NCI-H69 (cell line): Measurements from ENCODE around the gene CLDN22.
"Not testable (repeated sequence)": the region's sequence is repeated elsewhere in the genome, so short reads cannot be mapped to it uniquely, and the experiment has no call there.

Experiments used
- DNase-seq: peaks from one replicate; lab custom pipeline; 2025; lab: John Stamatoyannopoulos, UW

Gene CLDN22

DNA sequence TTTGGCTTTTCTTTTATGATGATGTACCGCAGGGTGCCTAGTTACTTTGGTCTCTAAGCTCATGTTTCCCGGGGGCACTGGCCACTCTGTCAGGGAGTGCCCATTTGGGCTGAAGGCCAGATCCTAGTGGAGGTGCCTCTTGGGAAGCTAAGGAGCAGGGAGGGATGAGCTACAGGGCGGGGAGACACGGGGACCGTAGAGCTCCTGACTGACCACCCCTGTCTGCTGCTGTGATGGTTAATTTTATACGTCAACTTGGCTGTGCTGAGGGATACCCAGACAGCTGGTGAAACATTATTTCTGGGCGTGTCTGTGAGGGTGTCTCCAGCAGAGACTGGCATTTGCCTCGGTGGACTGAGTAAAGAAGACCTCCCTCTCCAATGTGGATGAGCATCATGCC lies 27.1 kb upstream of the CLDN22 start:
- DNase-seq, result peak; percentile 29

DNA sequence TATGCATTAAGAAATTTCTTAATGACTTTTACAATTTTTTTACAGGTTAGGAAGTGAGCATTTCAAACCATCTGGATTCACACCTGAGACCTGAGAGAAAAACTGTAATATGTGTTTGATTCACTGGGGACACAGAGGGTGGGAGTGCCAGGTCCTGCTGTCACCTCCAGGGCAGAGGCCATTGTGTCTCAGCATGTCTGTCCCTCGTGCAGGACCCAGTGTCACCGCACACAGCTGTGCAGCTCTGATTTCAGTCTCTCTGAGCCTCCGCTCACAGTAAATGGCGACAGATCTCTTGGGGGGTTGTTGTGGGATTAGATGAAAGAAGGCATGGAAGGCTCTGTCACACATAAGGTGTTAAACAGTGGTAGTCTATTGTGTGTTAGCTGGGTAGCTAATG lies 25.2 kb upstream of the CLDN22 start:
- DNase-seq, result no peak

DNA sequence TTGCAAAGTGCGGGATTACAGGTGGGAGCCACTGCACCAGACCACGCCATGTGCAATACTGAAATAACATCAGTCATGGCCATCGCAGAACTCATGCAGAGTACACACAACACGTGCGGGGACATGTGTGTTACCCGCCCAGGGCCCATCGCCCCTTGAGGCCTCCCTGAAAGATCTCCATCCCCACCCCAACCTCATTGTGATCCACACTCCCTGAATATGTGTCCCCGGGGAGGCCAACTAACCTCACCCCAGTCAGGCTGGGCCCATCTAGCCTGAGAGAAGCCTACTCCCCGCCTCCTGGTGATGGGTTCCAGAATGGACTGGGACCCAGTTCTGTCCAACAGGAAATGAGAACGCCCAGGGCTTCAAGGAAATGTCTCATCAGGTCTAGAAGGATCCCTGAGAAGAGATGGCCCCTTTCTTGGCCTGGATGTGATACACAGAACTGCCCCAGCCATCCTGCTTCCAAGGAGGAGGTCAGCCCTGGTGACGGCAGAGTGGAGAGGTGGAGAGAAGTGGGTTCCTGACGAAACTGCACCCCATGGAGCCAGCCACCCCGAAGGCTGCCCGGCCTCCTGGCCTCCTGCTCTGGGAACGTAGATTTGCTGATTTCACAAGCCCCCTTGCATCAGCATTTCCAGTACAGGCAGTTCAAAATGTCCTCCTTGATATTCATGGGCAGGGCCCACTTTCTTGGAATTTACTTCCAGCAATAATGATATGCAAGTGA lies 24.6 kb upstream of the CLDN22 start:
- no peak for DNase-seq

DNA sequence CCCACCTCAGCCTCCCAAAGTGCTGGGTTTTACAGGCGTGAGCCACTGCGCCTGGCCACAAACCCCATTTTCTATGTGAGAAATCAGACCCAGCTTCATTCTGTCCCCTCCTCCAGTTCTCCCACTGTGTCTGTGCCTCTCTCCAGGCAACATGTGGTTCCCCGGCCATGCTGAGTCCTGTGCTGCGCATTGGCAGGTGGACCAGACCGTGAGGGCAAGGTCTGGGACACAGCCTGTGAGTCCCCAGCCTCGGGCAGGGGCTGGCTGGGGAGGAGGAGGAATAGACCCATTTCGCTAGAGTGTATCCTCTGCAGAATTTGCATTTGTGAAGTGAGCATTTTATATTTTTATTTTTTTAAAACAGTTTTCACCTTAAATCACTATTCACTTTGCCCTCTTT lies 23.7 kb upstream of the CLDN22 start:
- peak; percentile 12 for DNase-seq

DNA sequence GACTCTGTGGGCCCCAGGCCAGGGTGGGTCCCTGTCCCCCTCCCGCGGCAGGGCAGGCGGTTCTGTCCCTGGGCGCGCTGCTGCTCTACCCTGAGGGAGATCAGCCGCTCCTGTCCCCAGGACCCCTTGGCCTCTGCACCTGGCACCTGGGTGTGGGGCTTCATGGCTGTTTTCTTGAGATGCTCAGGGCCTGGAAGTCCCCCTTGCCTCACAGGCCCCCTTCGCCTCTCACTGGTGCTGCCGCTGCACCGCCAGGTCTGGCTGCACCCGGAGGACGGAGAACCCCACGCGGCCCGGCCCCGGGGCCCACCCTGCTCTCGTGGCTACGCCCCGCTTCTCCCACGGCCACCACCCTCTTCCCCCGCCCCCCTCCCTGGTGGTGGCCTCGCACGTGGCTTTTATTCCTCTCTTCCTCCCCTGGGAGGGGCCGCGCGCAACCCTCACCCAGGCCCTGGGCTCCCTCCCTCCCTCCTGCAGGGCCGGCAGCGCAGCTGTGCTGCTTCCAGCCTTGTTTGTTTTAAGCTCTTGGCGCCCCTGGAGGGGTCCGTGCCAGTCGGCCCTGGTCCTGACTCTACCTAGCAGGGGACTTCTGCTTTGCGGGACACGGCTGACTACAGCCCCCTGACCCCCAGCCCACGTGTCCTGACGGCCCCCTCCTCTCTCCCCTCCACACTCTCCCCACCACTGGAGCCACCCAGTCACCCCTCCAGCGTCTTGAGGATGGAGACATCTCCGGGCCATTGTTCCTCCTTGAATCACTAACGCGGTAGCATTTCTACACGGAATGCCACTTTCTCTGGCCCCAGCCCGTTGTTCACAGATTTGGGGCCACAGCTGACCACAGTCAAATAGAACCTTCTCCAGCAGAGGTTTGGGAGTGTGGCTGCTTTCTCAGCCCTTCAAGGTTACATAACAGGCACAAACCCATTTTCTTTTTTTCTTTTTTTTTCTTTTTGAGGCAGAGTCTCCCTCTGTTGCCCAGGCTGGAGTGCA lies 22.8 kb upstream of the CLDN22 start:
- DNase-seq, result peak; percentile 86

DNA sequence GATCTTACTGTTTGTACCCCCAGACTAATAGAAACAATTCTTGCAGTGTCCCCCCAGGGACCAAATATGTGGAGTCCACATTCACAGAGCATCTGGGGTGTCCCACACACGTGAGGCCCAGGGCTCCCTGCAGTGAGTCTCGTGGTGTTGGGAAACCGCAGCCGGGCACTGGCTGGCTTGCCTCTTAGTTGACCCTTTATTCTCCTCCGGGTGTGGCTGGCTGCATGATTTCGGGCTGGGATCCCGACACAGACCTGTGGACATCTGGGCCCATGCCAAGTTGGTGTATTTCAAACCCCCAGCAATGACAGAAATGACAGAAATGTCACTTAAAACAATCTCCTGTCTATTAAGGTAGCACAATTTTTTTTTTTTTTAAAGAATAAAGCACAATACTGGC lies 17.8 kb upstream of the CLDN22 start:
- DNase-seq, result no peak

DNA sequence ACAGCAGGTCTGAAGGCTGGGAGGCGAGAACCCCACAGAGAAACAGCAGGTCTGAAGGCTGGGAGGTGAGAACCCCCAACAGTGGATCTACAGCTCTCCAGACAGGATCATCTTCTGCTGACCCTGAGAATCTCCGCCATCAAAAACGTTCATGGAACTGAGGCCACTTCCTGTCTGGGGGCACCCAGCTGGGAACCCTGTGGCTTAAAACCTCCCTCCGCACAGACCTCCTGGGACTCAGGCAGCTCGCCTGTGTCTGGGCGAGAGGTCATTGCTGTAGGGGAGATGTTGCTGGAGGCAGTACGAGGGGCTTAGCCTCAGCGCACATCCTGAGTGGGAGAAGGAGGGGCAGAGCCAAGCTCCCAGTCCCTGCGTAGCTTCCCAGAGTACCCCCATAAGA lies 17.3 kb upstream of the CLDN22 start:
- no peak for DNase-seq

DNA sequence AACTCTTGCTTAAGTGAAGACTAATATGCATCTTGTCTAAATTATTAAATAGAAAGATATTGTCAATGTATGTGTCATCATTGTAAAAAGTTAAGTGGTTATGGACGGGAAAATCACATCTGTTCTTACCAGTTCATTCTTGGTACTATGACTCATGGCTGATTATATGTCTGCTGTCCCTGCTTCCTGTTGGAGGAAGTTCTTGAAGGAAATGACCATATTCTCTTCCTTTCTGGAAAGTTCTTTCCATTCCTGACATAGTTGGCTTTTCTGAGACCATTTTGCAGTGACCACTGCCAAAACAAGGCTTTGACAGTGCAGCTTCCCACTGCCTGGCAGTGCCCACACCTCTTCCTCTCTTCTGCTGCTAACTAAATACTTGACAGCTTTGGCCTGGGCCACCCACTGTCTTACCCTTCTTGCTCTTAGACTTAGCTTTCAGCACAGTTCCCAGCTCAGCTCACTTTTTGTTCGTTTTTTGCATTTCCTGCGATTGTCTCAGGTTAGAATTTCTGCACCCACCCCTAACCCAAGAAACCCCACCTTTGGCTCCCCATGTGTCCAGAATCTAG lies 15.4 kb upstream of the CLDN22 start:
- DNase-seq, result peak; percentile 9

DNA sequence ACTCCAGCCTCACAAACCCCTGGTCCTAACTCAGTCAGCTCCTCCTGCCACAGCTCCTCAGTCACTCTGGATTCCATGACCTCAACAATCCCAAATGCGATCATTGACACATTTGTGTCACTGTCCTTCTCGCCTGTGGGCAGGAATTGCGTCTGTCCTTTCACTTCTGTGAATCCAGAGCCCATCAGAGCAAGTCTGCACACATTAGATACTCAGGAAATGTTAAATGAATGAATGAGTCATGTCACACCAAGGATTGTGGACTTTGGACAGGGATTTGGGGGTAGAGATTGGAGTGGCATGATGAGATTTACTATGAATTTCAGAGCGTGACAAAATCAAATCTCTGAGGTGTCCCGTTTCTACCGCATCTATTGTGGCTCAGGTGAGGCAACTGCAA lies 13.9 kb upstream of the CLDN22 start:
- DNase-seq, result peak; percentile 36

DNA sequence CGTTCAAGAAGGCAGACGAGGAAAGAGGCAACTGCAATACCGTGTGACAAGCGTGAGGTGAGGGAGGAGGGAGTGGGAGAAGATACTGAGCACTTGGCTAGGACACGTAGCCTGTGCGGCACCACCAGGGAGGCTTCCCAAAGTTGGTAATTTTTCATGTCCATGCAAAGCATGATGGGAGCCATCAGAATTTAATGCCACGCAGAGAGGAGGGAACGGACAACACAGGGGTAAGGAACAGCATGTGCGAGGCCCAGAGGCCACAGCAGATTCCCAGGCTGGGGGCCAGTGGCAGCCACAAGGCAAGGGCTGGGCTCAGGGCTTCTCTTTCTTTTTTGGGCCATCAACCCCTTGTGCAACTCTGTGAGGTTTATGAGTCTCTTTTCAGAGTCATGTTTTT lies 13.1 kb upstream of the CLDN22 start:
- DNase-seq, result no peak

DNA sequence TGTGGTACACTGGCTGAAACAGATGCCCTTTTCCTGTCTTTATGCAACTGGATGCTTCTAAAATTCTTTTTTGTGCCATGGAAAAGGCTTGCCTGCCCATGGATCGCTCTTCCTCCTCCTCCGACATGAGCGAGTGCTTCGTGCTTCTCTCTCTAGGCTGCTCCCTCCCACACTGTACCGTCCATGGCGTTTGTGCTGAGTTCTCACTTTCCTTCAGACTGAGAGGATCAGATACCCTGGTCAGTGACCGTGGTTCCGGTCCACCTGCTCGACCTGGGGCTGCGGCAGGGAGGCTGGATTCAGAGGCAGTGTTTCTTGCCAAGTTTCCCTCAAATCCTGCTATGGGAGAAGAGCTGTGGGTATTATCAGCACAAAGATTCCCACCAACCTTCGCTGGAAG lies 12.4 kb upstream of the CLDN22 start:
- no peak for DNase-seq

DNA sequence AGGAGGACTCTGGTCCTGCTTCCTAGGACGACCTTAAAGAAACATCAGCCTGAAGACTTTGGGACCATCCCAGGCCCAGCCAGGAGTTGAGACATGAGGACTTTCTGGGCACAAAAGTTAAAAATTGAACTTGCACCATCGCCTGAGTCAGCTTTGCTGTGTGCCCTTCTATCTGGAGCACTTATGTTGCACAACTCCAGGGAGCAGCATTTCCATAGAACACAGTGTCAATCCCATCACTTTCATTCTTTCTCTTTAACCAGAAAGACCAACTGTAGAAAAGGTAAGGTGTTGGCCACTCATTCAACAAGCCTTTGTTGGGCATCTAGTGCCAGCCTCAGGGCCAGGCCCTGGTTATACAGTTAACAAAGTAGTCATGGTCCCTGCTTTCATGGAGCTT lies 10.8 kb upstream of the CLDN22 start:
- DNase-seq, result no peak

DNA sequence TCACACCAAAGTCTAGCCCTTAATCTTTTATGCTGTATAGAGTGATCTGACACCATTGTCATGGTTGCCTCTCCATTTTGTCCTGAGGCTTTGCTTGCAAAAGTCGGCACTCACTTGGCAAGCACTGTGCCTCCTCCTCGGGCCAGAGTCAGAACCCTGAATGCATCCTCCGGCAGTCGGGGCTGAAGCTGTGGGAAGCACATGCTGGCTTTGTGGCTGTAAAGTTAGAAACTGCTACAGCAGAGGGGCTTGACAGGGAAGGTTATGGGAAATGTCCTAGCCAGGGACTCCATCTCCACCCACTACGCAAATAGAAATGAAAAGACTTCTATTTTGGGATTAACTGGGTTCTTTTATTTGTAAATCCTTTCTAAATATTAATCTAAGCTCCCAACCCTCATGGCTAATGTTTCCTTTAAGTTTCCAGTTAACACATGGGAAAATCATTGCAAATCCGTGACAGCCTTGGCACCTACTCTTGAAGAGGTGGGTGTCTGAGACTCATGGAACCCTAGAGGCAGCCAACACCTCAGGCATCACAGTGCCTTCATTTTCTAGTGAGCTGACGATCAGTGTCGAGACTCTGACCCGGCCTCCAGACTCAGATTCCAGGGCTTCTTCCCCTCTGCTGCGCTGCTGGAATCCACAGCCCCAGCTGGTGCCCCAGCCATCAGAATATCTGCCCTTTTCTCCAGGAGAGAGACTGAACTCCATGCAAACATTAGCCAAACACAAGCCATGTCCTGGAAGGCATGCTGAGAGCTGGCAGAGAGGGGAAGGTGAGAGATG lies 10.1 kb upstream of the CLDN22 start:
- no peak for DNase-seq

DNA sequence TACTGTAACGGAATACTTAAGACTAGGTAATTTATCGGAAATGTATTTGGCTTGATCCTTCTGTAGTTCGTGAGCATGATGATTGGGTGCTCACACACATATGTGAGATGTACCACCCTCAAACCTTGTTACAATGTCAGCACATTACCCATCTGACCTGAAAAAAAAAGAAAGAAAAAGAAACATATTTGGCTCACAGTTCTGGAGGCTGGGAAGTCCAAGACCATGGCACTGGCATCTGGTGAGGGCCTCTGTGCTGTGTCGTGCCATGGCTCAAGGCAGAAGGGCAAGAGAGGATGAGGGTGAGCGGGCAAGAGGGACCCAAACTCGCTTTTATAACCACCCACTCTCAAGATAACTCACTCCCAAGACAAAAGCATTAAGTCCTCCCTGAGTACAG lies 9.2 kb upstream of the CLDN22 start:
- no peak for DNase-seq

DNA sequence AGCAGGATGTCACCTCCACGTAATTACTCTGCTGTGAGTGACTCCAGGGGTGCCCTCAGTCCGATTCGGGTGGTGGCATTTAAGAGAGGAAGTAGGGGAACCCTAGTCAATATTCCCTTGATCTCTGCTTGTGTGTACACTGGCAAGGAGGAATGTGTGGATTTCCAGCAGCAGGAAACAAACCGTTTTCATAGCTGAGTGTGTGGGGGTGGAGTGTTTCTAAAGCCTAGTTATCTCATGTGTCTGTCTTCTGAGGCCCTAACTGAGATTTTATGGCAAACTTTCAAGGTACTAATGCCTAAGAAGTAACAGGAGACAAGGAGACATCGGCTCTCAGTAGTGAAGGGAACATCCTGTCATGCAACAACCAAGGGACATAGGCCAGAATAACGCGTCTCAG lies 8.8 kb upstream of the CLDN22 start:
- DNase-seq, result no peak

DNA sequence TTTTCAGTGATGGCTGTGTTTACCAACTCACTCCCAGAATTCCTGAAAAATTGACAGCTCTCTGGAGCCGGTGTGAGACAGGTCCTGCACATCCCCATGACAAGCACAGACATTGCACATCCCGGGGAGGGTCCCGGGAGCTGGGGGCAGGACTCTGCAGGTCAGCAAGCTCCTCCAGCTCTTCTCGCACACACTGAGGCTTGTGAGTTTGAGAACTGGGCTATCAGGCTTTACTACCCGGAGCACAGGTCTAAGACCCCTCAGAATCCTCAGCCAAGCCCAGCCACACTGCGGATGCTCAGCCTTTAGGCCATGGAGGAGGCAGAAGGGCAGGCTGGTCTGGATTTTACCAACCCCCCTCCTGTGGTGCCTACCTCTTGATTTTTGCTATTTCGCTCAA lies 7.8 kb upstream of the CLDN22 start:
- no peak for DNase-seq

DNA sequence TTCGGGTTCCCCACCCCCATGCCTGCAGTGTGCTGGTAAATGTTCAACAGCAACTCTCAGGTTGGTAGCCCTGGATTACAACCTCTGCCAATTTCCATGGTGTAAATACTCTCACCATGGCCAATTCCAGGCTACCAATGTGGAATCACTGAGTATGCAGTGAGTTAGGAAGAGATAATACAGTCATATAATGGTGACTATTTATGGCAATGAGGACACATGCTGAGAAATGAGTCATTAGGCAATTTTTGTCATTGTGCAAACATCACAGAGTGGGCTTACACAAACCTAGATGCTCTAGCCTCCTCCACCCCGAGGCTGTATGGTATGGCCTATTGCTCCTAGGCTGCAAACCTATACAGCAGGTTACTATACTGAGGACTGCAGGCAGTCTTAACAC lies 6.8 kb upstream of the CLDN22 start:
- peak; percentile 43 for DNase-seq

DNA sequence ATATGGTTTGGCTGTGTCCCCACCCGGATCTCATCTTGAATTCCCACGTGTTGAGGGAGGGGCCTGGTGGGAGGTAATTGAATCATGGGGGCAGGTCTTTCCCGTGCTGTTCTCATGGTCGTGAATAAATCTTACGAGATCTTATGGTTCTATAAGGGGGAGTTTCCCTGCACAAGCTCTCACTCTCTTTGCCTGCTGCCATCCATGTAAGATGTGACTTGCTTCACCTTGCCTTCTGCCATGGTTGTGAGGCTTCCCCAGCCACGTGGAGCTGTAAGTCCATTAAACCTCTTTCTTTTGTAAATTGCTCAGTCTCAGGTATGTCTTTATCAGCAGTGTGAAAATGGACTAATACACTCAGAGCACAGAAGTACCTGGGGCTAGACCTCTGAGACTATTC lies 6.3 kb upstream of the CLDN22 start:
- not testable (repeated sequence) for DNase-seq

DNA sequence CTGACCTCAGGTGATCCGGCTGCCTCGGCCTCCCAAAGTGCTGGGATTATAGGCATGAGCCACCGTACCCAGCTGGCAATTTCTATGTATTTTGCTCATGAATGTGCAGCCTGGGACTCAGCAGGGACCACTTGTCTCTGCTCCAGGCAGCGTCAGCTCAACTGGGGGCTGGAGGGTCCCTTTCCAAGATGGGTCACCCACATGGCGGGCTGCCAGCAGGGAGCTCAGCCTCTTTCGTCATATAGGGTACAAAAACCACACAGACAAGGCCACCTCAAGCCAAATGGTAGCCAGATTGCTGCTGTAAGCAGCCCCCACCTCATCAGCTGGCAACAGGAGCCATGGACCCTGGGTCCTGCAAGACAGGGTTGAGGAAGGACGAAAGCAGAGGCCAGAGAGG lies 4.5 kb upstream of the CLDN22 start:
- no peak for DNase-seq

DNA sequence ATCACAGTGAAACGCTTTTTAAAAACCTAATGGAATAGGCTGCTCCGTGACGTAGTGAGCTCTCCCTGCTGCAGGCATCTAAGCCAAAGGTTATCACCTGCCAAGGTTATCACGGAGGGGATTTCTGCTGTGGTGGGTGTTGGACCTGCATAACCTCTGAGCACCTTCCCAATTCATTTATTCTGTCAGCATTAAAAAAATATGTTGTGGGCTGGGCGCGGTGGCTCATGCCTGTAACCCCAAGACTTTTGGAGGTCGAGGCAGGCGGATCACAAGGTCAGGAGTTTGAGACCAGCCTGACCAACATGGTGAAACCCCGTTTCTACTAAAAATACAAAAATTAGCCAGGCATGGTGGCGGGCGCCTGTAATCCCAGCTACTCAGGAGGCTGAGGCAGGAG lies 4.0 kb upstream of the CLDN22 start:
- not testable (repeated sequence) for DNase-seq

DNA sequence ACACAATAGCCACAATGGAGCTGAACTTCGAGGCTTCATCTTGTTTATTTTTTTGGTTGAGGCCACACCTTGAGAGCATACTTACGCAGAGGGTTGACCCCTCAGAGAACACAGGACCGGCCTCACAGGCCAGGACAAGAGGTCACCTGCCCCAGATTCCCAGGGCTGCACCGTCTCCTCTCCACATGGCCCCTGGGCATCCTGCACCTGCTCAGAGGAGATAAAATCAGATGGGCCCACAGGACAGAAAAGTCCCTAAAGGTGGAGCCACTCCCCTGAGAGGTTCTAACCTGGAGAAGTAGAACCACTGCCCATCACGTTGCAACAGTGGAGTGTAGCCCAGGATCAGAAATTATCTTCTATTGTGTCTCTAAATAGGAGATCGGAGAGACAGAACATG lies 3.2 kb upstream of the CLDN22 start:
- no peak for DNase-seq

DNA sequence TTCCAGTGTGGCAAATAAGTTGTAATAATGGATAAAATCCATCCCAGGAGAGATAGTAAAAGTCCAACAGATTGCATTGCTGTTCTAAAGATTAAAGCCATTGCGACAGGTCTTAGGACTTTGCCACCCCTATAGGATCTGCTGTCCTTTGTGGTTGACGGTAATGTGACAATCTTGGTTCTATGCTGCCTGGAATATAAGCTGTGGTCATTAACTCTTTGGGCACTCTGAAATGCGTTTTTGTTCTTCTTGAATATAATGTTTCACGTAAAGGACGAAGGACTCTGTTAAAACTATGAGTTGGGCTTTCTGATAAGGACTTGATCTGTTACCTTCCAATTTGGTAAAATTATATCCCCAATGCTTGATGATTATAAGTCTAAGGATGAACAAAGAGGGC lies 2.2 kb upstream of the CLDN22 start, which contains the start of gene CLDN24:
Gene CLDN24 (minus strand): TSS at position 101 of the 400 bp plus-strand sequence. CDS start 0 bp downstream, at position 101.
- DNase-seq, result no peak
